Brain pericyte (primary cell): ENCODE measurements around the gene ACAA1.
"Not testable (repeated sequence)": the region's sequence is repeated elsewhere in the genome, so short reads cannot be mapped to it uniquely, and the experiment has no call there.

Experiments used
- DNase-seq: peaks from one replicate; pipeline ENCODE4 v3.0.0-alpha.2; 2012; ENCODE audit warnings: low read depth, low spot score

Gene ACAA1, protein sequence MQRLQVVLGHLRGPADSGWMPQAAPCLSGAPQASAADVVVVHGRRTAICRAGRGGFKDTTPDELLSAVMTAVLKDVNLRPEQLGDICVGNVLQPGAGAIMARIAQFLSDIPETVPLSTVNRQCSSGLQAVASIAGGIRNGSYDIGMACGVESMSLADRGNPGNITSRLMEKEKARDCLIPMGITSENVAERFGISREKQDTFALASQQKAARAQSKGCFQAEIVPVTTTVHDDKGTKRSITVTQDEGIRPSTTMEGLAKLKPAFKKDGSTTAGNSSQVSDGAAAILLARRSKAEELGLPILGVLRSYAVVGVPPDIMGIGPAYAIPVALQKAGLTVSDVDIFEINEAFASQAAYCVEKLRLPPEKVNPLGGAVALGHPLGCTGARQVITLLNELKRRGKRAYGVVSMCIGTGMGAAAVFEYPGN

GRCh38 chr3:38136777-38137614 is at the start of gene ACAA1:
Gene ACAA1, minus strand, starts transcription at chr3:38137127. Its CDS starts 92 bp downstream, at chr3:38137035.
- DNase-seq: peak; percentile 97

DNA sequence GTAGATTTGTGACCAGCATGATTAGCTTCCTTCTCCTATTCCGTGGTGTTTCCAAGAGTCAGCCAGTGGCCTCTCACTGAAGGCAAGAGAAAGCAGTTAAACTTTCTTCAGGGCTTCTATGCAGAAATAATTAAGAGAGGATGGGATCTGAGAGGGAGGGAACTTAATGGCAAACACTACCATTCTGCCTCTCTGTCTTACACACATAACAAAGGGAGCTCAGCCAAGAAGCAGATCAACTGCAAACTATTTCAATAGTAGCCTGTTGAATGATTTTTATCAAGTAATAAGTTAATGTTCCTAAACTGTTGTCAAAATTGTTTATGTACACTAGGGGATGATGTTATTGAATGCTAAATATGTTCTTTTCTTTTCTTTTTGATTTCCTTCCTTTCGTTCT is 40.3 kb upstream of the ACAA1 start:
- no peak for DNase-seq

DNA sequence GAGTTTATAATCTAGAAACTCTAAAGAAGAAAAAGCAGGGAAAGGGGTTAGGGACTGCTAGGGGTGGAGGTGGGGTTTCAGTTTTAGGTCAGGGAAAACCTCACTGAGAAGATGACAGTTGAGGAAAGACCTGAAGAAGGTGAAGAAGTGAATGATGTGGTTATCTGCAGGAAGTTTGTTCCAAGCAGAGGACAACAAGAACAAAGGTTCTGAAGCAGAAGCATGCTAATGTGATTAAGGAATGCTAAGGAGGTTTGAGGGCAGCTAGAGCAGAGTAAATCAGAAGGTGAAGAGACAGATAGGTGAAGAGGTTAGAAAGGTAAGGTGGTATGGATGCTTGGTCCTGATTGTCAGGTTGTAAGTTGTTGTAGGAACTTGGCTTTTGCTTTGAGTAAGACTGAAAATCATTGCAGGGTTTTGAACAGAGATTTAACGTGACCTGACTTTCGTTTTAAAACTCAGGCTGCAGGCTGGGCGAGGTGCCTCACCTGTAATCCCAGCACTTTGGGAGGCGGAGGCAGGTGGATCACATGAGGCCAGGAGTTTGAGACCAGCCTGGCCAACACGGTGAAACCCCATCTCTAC is 37.0 kb upstream of the ACAA1 start:
- DNase-seq: no peak

DNA sequence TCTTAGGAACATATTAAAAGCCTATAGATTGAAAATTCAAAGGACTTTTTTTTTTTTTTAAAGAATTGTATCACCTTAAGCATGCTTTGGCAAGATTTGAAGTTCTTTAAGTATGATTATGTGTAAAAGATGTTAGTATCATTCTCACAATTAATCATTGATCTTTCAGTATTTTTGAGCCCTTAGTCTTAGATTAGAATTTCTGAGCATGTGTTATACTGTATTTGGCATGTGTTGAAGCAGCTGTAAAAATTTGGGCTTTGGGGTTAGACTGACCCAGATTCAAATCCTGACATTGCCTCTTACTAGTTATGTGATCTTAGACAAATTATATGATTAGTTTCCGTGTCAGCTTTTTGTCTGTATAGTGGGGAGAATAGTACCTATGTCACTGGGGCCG is 34.7 kb upstream of the ACAA1 start:
- DNase-seq: no peak

- no peak for DNase-seq
Measured at GRCh38 chr3:38170722-38171121, 33.8 kb upstream of the ACAA1 start.

DNA sequence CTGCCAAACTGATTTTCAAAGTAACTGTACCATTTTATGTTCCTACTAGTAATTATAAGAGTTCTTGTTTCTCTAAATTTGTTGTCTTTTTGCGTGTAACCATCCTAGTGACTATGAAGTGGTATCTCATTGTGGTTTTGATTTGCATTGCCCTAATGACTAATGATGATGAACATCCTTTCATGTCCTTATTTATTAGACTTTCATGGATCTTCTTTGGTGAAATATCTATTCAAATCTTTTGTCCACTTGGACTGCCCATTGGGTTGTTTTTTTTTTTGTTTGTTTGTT is 32.0 kb upstream of the ACAA1 start:
- no peak for DNase-seq

- no peak for DNase-seq
Measured at GRCh38 chr3:38168151-38169026, 31.5 kb upstream of the ACAA1 start.

- DNase-seq: no peak
Measured at GRCh38 chr3:38167591-38167990, 30.7 kb upstream of the ACAA1 start.

GRCh38 chr3:38165722-38166387 is 28.9 kb upstream of the ACAA1 start:
- no peak for DNase-seq

- DNase-seq: peak; percentile 98
Measured at GRCh38 chr3:38164952-38165721, 28.2 kb upstream of the ACAA1 start, which contains the start of gene OXSR1. Gene OXSR1, plus strand, starts transcription at chr3:38165537. Its CDS starts 340 bp downstream, at chr3:38165877.

DNA sequence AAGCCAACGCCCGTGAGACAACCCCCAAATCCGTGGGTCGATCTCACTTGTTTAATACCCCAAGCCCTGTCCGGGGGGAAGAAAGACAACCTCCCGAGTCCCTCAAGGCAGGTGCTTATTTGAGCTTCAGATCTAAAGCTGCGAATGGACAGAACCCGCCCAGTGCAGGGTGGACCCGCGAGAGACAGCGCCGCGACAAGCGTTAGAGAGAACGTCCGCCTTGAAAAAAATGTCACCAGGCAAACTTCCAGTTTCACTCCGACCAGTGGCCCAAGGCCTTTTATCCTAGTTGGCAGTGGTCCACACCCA is 27.7 kb upstream of the ACAA1 start:
- DNase-seq: no peak

DNA sequence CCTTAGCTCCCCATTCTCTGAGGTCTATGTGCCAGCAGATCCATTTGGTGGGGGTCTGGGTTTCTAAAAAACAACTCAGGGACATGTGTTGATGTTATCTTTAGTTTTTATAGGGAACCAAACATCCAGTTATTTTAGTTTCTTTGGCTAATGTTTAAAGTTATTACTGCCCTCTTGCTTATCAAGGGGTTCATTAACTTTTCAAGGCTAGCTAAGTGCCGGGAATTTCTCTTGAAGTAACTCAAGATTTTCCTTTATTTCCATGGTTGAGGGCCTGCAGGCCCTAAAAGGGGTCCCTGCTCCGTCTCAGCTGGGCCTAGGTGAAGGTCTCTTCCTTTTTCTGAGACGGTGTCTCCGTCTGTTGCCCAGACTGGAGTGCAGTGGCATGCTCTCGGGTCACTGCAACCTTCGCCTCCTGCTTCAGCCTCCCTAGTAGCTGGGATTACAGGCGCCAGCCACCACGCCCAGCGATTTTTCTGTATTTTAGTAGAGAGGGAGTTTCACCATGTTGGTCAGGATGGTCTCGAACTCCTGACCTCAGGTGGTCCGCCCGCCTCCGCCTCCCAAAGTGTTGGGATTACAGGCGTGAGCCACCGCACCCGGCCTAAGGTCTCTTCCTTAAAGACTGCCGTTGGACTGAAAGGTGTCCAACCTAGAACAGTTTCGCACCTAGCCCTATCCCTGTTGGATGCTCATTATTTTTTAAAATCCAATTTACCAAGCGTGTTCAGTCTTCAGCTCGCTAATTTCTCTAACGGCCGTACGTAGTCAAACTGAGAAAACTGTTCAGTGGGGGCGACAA is 27.1 kb upstream of the ACAA1 start:
- no peak for DNase-seq

DNA sequence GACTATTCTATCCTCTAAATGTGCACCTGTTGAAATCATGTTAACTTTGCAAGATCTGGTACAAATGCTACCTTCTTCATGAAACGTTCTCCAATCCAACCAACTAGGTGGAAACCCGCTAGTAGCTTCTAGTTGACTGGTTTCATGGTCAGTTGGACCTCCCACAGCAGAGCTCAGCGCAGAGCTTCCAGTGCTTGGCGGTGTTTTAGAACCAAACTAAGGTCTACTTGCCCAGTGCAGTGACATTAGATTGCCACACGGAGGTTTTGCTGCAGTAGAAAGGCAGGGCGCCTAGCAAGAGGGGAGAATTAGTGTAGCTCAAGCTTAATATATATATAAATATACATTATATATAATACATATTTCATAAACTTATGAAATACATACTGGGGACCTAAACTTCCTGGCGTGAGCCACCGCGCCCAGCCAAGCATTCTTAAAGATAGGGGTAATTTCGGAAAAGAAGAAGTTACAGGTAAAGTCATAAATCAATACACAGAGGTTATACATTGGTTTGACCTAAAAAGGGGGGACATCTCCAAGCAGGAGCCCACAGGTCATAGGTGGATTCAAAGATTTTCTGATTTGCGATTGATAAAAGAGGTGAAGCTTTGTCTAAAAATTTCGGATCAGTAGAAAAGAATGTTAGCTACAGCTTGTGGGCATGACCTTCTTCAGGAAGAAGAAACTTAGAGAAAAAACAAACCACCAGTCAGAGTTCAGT is 26.4 kb upstream of the ACAA1 start:
- no peak for DNase-seq

DNA sequence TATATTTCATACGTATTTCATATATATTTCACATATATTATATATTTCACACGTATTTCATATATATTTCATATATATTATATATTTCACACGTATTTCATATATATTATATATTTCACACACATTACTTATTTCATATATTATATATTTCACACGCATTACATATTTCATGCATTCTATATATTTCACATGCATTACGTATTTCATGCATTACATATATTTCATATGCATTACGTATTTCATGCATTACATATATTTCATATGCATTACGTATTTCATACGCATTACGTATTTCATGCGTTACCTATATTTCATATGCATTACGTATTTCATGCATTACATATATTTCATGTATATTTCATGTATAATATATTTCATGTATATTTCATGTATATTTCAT is 23.8 kb upstream of the ACAA1 start:
- DNase-seq: not testable (repeated sequence)

DNA sequence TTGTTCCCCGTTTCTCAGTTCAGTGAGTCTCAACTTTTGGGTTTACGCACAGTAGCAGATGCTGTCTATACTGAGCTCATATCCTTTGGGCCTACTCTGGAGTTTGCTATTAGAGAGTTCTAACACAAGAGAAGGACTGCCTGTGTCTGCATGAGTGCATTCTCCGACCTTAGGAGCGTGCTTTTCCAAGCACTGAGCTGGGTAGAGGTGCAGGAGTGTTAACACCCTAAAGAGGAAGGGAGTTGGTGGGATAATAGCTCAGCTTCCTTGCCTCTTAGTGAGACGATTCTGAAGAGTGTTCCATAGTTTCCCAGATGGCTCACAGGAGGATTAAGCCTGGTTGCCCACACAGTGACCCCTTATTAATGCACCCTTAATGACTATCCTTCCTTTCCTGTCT is 21.5 kb upstream of the ACAA1 start:
- no peak for DNase-seq

GRCh38 chr3:38157595-38157994 is 20.7 kb upstream of the ACAA1 start:
- no peak for DNase-seq

DNA sequence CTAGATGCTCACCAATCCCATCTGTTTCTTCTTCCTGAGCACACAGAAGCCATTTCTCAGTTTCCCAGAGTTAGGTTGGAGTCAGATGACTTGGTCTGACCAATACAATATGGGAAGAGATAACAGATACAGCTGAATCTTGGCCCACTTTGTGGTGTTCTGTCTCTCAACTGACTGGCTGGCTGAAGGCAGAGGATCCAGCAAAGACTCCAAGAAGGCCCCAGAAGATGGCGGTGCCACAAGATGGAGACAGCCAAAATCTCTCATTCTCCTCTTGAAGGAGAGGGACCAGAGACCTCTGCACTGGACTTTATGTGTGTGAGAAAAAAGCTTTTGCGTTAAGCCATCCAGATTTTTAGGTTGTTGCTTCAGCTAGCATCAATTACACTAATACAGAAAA is 20.2 kb upstream of the ACAA1 start:
- no peak for DNase-seq

DNA sequence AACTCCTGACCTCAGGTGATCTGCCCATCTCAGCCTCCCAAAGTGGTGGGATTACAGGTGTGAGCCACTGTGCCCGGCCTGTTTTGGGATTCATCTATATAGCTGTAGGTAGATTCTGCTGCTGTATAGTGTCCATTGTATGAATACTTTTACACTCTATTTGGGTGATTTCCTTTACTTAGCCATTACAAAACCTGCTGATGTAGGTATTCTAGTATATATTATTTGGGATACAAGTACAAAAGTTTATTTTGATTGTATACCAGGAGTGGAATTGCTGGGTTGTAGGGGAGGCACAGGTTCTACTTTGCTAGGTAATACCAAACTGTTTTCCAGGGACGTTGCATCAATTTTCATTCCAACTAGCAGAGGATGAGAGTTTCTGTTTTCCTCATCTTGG is 18.9 kb upstream of the ACAA1 start:
- DNase-seq: no peak
